Liver (tissue), 3 donors: Measurements from ENCODE around the gene OBP2B.

Experiments used
- ATF3 ChIP-seq: IDR thresholded peaks from 2 replicates; pipeline ENCODE4 v1.6.1; 2016; ENCODE audit warnings: antibody characterized with exemption
- CTCF ChIP-seq: fragments of 150-350 bp; IDR thresholded peaks from 2 replicates; pipeline ENCODE4 v1.5.1; 2017; ENCODE audit warnings: improper control_type of control experiment, low read depth, low read length; ENCODE audit not compliant: missing input control
- REST ChIP-seq: IDR thresholded peaks from 2 replicates; pipeline ENCODE4 v1.6.1; 2016; ENCODE audit warnings: antibody characterized with exemption, mild to moderate bottlenecking
- ZBTB33 ChIP-seq: IDR thresholded peaks from 2 replicates; pipeline ENCODE4 v1.6.1; 2016; ENCODE audit warnings: antibody characterized with exemption
- donor health status: healthy.
- donor health status: healthy.

- no peak for TF ChIP-seq CTCF
- TF ChIP-seq ZBTB33, result no peak
- TF ChIP-seq ATF3, result no peak
- no peak for TF ChIP-seq REST
These were observed 6.2 kb downstream of the OBP2B start for GRCh38 chr9:133202688-133203453.
